ENCODE measurements around the gene HDDC3.

Gene HDDC3, protein sequence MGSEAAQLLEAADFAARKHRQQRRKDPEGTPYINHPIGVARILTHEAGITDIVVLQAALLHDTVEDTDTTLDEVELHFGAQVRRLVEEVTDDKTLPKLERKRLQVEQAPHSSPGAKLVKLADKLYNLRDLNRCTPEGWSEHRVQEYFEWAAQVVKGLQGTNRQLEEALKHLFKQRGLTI

DNA sequence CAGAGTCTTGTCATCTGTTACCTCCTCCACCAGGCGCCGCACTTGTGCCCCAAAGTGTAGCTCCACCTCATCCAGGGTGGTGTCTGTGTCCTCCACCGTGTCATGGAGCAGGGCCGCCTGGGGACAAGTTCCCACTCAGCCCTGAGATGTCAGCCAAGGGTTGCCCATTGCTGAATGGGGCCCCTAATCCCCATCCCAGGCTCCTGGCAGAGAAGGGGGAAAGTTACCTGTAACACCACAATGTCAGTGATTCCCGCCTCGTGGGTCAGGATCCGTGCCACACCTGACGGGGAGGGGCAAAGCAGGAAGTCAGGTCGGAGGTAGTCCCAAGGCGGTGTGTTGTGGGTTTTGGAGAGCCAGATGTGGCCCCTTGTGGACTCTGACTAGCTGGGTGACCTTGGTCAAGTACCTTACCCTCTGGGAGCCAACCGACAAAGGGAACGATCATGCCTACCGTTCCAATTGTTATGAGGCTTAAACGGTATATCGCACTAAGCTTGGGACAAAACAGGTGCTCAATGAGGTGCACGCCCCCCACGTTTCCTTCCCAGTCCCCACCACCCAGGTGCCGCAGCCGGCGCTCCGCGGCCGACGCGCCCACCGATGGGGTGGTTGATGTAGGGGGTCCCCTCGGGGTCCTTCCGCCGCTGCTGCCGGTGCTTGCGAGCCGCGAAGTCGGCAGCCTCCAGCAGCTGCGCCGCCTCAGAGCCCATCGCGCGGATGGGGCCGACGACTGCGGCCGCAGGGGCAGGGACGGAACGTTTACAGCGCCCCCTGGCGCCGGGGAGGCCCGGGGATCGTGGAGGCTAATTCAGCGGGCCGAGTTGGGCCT lies at the start of gene HDDC3:
TSS of gene HDDC3 (minus strand) at position 722 of the 832 bp plus-strand sequence. CDS start at position 713, 9 bp downstream.
- peak; percentile 93 to 97 (median 95) for DNase-seq

DNA sequence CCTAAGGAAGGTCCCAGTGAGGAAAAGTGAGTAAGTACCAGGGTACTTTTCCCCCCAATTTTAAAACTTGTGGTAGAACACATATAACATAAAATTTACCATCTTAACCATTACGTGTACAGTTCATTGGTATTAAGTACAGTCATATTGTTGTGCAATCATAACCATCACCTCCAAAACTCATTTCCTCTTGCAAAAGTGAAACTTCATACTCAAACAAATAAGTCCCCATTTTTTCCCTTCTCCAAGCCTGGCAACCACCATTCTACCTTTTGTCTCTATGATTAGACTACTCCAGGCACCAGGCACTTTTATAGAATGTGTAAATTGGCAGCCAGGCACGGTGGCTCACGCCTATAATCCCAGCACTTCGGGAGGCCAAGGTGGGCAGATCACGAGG lies 49.8 kb upstream of the HDDC3 start:
- DNase-seq: peak; percentile 54 to 86 (median 84)

DNA sequence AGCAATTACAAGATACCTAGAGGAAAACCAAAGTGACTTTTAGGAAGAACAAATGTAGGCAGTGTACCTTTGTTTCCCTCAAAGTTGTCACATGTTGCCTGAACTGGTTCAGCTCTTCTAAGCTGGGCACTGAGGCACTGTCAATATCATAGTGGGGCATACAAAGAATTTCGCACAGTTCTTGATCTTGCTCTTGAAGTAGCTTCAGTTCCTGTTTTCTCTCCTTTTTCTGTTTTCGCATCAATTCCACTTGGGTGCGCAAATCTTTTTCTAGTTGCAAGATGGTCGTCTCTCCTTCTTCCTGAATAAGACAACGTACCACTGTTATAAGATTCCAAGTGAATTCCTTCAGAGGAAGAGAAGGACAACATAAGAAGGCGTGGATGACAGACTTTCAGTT lies 49.3 kb upstream of the HDDC3 start:
- peak in 1 of 3 donors; percentile 14 for DNase-seq

DNA sequence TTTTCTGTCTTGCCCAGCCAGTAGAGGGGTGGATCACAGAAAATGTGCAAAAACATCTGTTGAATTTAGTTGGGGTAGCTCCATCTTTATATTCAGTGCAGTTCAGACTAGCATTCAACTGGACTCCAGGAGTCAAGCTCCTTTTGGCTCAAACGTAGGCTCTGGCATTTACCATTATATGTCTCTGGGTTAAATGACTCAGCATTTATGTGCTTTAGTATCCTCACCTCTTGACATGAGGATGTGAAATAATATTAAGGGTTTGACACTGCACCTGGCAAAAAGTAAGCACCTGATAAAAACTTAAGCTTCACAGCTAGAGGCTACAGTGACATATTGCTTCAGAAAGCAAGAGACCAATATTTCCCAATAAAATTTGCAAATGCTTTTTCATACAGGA lies 47.2 kb upstream of the HDDC3 start:
- no peak for DNase-seq

DNA sequence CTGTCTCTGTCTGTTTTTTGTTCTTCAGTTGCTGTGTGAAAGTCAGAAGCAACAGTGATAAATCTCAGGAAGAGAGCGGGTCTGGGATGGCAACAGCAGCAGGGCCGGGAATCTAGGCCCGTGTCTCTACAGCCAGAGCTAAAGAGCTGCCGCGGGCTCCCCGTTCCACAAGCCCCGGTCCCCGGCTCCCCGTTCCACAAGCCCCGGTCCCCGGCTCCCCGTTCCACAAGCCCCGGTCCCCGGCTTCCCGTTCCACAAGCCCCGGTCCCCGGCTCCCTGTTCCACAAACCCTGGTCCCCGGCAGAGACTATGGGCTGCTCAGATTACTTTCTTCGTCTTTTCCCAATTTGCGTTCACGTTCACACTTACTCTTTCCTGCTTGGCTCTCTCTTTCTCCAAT lies 41.9 kb upstream of the HDDC3 start:
- DNase-seq: no peak

DNA sequence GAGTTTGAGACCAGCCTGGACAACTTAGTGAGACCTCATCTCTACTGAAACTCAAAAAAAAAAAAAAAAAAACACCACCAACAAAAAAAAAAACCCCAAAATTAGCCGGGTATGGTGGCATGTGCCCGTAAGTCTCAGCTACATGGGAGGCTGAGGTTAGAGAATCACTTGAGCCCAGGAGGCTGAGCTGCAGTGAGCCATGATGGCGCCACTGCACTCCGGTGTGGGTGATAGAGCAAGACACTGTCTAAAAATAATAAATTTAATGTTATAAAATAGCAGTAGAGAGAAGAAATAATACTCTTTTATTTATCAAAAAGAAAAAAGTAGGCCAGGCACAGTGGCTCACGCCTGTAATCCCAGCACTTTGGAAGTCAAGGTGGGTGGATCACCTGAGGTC lies 39.8 kb upstream of the HDDC3 start:
- no peak for DNase-seq

DNA sequence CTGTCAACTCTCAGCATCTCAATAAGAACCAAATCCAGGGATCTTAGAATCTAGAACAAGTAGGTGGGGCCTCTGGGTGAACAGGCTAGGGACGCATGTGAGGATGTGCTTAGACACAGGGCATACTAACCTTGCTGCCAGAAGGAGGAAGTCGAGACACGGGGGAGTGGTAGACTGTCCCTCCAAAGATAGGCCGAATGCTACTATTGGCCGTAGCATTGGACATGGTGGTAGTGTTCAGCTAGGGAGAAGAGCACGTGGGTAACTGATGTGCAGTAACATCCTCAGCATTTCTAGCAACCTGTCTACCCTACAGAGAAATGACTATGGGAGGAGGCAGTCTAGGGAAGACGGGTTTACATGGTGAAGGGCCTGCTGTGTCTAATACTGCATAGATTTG lies 37.9 kb upstream of the HDDC3 start:
- DNase-seq: no peak

DNA sequence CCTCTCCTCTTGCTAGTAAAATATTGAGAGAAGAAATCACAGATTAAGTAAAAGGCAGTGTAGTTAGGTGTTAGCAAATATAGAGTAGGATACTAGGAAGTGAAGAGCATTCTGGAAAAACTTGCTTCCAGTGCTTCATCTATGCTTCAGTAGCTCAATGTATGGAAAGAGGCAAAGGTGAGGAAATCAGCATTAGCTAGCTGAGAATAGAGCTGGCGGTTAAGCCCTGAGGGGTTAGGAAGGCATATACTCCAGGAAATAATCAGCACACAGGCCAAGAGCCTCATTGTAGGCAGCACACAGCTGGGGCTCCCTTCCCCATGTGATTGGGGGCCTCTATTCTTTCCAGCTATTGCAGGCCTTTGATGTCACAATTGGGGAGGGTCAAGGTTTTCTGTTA lies 36.1 kb upstream of the HDDC3 start:
- DNase-seq: no peak

DNA sequence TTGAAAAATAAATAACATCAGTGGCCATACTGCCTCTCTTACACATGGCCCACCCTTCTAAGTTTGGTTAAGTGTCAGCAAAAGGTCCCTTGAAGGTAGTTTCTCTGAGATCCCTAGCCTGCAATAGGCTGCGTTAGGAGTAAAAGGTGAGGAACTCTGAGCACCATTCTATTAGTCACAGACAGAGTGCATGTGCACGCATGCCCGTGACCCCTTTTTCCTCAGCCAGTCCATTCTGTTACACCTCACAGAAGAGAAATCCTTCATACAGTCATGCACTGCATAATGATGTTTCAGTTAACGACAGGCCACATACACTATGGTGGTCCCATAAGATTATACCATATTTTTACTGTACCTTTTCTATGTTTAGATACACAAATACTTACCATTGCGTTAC lies 34.9 kb upstream of the HDDC3 start:
- no peak for DNase-seq

DNA sequence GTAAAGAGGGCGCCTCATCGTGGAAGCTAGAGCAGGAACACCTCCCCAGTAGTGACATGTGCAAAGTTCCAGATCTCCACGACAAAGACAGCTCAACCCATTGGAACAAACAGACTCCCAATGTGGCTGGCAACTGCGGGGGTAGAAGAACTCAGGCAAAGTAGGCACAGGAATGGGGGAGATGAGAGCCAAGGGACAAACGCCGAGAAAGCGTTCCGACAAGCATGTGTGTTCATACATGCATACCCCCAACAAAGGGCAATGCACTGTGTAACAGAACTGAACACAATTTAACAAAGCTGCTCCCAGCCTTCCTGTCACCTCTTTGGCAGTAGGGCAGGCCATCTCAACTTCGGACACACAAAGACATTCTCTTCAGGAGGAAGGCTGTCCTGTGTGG lies 33.9 kb upstream of the HDDC3 start:
- DNase-seq: no peak

DNA sequence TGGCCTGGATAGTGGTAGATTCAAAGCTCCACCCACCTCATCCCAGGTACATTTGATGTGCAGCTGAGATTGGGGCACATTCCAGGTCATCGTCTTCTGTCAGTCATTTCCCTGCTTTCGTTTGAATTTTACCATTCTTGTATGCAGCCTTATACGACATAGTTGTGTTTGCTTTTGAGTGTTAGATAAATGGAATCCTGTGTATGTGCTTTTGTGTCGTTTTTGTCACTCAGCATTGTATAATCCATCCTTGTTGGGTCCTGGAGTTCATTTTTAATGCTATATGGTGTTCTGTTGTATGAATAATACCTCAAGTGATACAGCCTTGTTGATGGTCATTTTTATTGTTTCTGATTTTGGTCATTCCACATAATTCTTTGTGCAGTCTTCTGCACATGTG lies 29.7 kb upstream of the HDDC3 start:
- no peak for DNase-seq

DNA sequence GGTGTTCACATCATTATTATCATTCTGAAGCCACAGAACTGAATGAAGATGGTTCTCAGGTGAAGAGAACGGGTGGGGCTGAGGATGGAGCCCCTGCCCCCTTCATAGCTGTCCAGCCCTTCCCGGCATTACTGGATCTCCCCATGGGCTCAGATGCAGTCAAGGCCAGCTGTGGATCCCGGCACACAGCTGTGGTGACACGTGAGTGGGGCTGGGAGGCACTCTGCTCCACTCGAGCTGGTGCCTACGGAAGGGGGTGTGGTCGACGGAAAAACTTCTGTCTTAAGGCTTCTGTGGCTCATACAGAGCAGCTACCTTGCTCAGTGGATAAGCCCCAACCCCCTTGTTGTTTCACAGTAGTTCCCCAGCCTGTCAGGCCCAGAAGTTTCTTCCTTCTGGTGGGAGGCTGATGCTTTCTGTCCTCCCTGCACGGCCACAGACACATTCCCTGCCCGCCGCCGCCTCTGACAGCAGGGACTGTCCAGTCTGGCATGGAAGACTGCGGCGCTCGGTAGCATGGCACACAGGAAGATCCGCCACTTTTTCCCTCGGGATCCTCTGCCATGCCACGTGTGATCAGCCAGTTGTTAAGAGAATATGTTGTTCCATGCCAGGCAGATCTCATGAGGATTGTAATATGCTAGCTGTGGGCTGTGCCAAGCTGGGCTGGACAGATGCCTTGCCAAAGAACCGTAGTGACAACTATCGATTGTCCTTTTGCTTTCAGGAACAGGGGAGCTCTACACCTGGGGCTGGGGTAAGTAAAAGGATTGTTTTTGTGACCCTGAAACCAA lies 28.1 kb upstream of the HDDC3 start:
- no peak for DNase-seq

DNA sequence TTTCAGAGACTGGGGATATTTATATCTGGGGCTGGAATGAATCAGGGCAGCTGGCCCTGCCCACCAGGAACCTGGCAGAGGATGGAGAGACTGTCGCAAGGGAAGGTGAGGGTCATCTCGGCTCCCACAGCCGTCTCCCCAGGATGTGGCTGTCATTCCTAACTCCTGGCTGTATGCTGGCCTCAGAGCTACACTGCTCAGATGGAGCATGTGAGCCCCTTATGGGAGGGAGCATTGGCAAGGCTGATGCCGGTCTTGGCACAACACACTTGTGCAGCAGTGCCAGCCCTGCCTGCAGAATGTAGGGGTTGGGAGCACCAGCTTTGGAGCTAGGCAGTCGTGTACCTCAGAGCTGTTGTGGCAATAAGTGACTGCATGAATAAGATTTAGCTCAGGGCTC lies 27.5 kb upstream of the HDDC3 start:
- no peak for DNase-seq

DNA sequence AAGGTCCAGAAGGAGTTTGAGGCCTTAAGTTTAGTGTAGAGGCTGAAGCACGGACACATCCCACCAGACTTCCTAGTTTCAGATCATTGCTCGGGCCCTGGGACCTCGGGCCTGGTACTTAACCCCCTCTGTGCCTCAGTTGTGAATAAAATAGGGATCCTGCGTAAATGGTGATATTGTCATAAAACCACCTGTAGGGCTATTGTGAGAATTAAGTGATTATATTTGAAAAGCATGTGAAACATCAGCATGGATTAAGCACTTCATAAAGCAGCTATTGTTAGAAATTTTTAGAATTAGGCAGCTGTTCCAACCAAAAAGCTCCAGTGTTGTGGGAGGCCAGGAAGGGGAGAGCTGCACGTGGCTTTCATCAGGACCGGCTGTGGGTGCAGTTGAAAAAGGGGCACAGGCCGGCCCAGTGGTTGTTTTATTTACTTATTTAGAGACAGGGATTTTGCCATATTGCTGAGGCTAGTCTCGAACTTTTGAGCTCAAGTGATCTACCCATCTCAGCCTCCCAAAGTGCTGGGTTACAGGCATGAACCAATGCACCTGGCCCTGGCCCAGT lies 26.8 kb upstream of the HDDC3 start:
- DNase-seq: no peak

DNA sequence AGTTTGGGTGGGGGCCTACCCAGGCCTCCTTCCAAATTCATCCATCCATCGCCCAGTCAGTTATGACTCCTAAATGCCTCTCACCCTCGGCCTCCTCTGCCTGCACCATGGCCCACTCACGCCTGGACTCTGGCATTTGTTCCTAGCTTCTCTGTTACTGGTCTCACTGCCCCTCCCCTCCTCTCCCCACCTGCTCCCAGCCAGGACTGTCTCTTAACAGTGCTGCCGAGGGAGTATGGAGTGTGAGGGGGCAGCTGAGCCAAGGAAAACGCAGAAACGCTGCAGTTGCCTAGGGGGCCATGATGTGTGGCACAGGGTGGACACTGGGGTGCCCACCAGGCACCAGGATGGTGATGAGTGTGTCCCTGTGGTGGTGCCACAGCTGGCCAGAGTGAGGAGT lies 25.4 kb upstream of the HDDC3 start:
- DNase-seq: no peak

DNA sequence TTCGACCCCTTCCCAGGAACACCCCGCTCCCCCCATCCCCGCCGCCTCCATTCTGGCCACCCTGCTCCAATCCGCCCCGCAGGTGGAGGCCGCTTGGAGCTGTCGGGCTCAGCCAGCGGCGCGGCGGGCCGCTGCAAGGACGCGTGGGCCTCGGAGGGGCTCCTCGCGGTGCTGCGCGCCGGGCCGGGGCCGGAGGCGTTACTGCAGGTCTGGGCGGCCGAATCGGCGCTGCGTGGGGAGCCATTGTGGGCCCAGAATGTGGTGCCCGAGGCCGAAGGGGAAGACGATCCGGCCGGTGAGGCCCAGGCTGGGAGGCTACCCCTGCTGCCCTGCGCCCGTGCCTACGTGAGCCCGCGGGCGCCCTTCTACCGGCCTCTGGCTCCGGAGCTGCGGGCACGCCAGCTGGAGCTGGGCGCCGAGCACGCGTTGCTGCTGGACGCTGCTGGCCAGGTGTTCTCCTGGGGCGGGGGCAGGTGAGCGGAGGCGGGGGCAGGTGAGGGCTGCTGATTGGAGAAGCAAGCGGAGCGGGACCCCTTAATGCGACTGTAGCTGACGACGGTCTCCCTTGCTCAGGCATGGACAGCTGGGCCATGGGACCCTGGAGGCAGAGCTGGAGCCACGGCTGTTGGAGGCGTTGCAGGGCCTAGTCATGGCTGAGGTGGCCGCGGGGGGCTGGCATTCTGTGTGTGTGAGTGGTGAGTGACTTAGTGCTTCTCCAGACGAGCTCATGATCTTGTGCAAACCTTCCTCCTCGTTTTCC lies 24.9 kb upstream of the HDDC3 start:
- DNase-seq: peak in 1 of 3 donors; percentile 25

DNA sequence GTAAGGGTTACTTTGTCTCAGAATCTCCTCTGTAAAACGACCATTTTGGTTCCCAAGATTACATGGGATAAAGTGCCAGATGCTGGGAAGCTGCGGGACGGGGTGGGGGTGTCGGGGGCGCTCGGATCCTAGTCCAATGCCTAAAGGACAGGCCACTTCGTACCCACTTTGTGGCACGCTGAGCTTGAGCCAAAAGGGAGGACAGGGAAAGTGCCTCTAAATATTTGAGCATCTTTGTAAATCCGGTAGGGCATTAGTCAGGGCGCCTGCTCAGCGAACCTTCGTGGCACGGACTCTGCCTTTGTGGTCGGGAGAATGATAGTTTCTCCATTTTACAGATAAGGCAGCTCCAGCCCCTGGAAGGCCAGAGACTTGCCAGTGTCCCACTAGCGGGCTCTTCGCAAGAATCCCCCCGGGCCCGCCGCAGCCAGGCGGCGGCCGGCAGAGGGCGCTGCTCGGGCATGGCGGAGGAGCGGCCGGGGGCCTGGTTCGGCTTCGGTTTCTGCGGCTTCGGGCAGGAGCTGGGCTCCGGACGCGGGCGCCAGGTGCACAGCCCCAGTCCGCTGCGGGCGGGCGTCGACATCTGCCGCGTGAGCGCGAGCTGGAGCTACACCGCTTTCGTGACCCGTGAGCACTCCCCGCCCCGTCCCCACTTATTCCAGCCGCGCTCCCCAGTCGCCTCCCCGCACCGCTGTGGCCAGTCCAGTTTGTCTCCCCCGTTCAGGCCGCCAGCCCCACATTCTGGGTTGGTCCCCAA lies 24.1 kb upstream of the HDDC3 start:
- peak; percentile 73 to 91 (median 73) for DNase-seq

DNA sequence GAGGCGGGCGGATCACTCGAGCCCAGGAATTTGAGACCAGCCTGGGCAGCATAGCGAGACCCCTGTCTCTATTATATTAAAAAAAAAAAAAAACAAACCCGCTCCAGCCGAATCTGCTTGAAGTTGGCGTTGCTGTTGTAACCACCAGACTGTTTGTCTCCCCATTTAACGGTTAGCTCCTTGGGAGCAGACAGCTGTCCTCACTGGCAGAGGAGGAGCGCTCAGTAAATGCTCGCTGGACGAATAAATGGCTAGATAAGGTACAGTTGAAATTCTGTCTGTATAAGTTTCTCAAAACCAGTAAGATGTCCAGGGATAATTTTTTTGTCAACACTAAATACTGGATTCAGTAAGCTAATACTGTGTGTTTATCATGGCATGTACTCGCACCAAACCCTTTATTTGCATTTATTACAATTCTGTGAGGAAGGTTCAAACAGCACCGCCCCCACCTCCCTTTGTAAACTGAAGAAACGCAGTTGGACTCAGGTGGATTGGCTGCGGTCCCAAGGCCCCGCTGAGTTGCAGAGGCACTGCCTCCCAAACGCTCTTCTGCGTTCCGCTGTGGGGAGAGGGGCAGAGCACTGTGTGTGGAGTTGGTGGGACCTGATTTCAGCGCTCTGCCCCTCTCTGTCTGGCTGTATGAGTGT lies 23.4 kb upstream of the HDDC3 start:
- DNase-seq: no peak

DNA sequence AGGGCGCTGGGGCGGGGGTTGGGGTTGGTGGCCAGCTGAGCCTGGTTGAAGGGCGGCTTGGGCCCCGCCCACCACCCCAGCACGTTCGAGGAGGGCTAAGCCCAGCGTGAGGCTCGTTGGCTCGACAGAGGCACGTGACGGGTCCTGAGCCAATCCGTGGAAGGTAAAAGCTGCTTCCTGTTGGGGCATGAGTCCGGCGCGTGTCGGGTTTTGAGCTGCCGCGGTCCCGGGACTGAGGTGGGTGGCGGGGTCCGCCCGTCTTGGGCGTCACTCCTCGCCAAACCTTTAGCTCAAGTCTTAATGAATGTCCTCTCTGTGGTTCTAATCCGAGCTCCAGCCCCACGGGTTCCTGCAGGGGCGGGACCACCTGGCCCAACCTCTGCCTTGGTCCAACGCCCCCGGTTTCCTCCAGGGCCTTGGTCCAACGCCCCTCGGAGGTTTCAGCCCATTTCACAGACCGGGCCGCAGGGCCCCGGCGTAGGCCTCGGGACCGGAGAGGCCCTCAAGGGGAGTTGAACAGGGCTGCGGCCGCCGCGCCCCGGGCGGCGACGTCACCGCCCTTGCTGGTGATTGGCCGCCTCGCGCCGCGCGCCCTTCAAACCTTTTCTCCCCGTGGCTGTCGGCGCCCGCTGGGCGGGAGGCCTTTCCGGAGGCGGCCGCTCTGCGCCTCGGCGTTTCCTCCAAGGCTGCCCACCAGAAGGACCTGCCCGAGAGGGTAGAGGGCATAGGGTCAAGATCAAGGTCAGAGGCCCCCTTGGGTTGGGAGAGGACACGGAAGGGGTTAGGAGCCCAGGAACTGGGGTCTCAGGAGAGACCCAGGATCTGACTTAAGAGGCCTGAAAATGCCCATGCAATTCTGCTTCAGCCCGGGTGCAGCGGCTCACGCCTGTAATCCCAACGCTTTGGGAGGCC lies 22.6 kb upstream of the HDDC3 start, which contains the start of gene RCCD1:
TSS of gene RCCD1 (plus strand) at position 173 of the 912 bp plus-strand sequence. CDS start 1,851 bp downstream, outside the sequence.
- peak; percentile 96 to 97 (median 97) for DNase-seq
